NCI-H2081 treated with DMSO at 0.1 percent for 48 hours (cell line): Measurements from ENCODE around the gene SLC15A5.
A peak's percentile ranks its signal among the peaks of the same experiment; 100 is the strongest.

Source experiments
- DNase-seq: peaks from one replicate; lab custom pipeline; 2025; lab: John Stamatoyannopoulos, UW

Gene SLC15A5

GRCh38 chr12:16174282-16174681, 103.2 kb downstream of the SLC15A5 start:
- DNase-seq, result no peak

- DNase-seq, result no peak
These were observed 106.1 kb downstream of the SLC15A5 start for GRCh38 chr12:16171348-16171747.

- DNase-seq, result no peak
These were observed 109.4 kb downstream of the SLC15A5 start for GRCh38 chr12:16168078-16168477.

- DNase-seq, result no peak
These were observed 110.7 kb downstream of the SLC15A5 start for GRCh38 chr12:16166563-16167470.

- peak; percentile 74 for DNase-seq
These were observed 112.0 kb downstream of the SLC15A5 start for GRCh38 chr12:16165506-16165905.

GRCh38 chr12:16163901-16164300, 113.6 kb downstream of the SLC15A5 start:
- no peak for DNase-seq

GRCh38 chr12:16163146-16163545, 114.3 kb downstream of the SLC15A5 start:
- DNase-seq, result no peak

GRCh38 chr12:16159571-16159970, 117.9 kb downstream of the SLC15A5 start:
- DNase-seq, result no peak

GRCh38 chr12:16158050-16158449, 119.4 kb downstream of the SLC15A5 start:
- no peak for DNase-seq

GRCh38 chr12:16155938-16156337, 121.5 kb downstream of the SLC15A5 start:
- no peak for DNase-seq

- no peak for DNase-seq
These were observed 122.5 kb downstream of the SLC15A5 start for GRCh38 chr12:16154990-16155389.

GRCh38 chr12:16152885-16153673, 124.4 kb downstream of the SLC15A5 start:
- no peak for DNase-seq

GRCh38 chr12:16150276-16150675, 127.2 kb downstream of the SLC15A5 start:
- no peak for DNase-seq

GRCh38 chr12:16148938-16149337, 128.5 kb downstream of the SLC15A5 start:
- DNase-seq, result no peak
